ENCODE measurements around the gene CDH23.

Gene CDH23

DNA sequence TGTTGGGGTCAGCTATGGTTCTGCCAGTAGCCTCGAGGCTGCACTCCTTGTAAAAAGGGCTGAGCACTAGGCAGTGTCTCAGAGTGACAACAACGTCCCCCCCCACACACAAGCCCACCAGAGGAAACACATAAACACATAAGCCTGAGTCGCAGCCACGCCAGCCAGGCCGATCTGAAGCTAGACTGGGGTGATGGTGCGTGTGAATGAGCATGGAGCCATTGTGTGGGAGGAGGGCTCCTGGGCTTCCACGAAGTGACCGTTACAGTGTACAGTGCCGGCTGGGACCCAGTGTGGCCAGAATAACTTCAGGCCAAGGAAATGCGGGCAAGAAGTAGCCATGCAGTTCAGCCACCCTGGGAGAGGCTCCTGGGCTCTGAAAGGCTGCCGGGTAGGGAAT lies 326.6 kb downstream of the CDH23 start:
- TF ChIP-seq, protein P1, sequence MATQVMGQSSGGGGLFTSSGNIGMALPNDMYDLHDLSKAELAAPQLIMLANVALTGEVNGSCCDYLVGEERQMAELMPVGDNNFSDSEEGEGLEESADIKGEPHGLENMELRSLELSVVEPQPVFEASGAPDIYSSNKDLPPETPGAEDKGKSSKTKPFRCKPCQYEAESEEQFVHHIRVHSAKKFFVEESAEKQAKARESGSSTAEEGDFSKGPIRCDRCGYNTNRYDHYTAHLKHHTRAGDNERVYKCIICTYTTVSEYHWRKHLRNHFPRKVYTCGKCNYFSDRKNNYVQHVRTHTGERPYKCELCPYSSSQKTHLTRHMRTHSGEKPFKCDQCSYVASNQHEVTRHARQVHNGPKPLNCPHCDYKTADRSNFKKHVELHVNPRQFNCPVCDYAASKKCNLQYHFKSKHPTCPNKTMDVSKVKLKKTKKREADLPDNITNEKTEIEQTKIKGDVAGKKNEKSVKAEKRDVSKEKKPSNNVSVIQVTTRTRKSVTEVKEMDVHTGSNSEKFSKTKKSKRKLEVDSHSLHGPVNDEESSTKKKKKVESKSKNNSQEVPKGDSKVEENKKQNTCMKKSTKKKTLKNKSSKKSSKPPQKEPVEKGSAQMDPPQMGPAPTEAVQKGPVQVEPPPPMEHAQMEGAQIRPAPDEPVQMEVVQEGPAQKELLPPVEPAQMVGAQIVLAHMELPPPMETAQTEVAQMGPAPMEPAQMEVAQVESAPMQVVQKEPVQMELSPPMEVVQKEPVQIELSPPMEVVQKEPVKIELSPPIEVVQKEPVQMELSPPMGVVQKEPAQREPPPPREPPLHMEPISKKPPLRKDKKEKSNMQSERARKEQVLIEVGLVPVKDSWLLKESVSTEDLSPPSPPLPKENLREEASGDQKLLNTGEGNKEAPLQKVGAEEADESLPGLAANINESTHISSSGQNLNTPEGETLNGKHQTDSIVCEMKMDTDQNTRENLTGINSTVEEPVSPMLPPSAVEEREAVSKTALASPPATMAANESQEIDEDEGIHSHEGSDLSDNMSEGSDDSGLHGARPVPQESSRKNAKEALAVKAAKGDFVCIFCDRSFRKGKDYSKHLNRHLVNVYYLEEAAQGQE (IDR thresholded peaks at IDR 0.05; ENCODE audit: insufficient read depth in 1 of 2, low read depth in 2 of 2, low read length in 2 of 2) = no peak

DNA sequence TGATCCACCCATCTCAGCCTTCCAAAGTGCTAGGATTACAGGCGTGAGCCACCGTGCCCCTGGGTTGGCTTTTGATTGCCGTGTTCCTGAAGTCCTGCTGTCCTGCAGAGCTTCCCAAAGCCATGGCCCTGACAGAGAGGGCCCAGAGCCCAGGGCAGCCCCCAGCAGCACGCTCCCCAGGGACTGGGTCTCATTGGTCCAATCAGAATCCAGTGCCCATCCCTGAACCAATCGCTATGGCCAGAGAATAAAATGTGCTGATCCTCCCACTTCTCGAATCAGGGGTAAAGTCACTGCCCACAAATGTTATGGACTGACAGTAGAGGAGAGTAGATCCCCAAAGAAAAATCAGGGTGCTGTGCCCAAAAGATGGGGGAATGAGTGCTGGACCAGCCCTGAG lies 327.8 kb downstream of the CDH23 start:
- no peak for TF ChIP-seq POLR2AphosphoS5 (IDR thresholded peaks at IDR 0.05; ENCODE audit: low read depth, low read length)
- TF ChIP-seq FOXP2 (optimal IDR thresholded peaks at IDR 0.05; ENCODE audit: borderline replicate concordance, extremely low read depth, extremely low read length, insufficient read depth) = no peak
- TF ChIP-seq TAF1 (IDR thresholded peaks at IDR 0.05; ENCODE audit: borderline replicate concordance, insufficient read depth, low read length) = no peak
- TF ChIP-seq, protein P1 (IDR thresholded peaks at IDR 0.05; ENCODE audit: insufficient read depth in 1 of 2, low read depth in 2 of 2, low read length in 2 of 2) = no peak
- TF ChIP-seq SIN3A (IDR thresholded peaks at IDR 0.05; ENCODE audit: borderline replicate concordance, insufficient read depth, low read length) = no peak

DNA sequence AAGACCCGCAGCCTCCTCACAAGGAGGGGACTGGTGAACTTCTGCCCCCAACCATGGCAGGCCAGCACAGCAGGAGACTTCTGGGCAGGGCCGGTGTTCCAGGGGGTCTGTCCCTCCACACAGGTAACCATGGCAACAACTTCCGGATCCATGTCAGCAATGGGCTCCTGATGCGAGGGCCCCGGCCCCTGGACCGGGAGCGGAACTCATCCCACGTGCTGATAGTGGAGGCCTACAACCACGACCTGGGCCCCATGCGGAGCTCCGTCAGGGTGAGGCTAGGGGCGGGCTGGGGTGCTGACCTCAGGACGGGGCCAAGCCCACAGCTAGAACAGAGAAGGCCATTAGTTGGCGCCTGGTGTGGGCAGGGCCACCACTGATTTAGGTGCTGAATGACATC lies 328.5 kb downstream of the CDH23 start:
- TF ChIP-seq, protein P1 (IDR thresholded peaks at IDR 0.05; ENCODE audit: insufficient read depth in 1 of 2, low read depth in 2 of 2, low read length in 2 of 2) = no peak
- no peak for TF ChIP-seq SIN3A (IDR thresholded peaks at IDR 0.05; ENCODE audit: borderline replicate concordance, insufficient read depth, low read length)
- TF ChIP-seq TAF1 (IDR thresholded peaks at IDR 0.05; ENCODE audit: borderline replicate concordance, insufficient read depth, low read length) = no peak
- no peak for TF ChIP-seq FOXP2 (optimal IDR thresholded peaks at IDR 0.05; ENCODE audit: borderline replicate concordance, extremely low read depth, extremely low read length, insufficient read depth)
- no peak for TF ChIP-seq POLR2AphosphoS5 (IDR thresholded peaks at IDR 0.05; ENCODE audit: low read depth, low read length)

DNA sequence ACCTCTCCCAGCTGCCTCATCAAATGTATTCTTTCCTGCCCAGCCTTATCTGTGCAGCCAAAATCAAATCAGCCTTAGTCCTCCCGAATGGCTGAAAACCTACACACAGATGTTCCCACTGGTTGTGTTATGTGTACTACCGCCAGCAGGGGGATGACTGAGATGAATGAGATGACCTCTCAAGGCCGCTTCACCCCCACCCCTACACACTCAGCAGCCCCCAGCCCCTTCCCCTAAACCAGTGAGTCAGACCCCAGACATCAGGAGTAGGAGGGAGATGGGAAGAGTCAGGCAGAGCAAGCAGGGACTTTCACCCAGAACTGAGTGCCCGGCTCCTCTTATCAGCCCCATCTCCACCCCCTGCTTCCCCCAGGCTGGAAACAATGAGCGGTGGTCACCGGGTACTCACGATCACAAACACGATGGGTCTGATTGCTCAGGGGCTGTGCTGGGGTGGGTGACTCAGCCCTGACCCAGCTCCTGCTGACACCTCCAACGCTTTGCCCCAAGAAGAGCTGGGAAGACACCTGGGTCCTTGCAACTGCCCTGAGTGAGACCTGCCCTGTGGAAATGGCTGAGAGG lies 329.4 kb downstream of the CDH23 start:
- TF ChIP-seq, protein P1 (IDR thresholded peaks at IDR 0.05; ENCODE audit: insufficient read depth in 1 of 2, low read depth in 2 of 2, low read length in 2 of 2) = no peak
- TF ChIP-seq POLR2AphosphoS5 (IDR thresholded peaks at IDR 0.05; ENCODE audit: low read depth, low read length) (no peak), TAF1 (IDR thresholded peaks at IDR 0.05; ENCODE audit: borderline replicate concordance, insufficient read depth, low read length) (no peak), FOXP2 (optimal IDR thresholded peaks at IDR 0.05; ENCODE audit: borderline replicate concordance, extremely low read depth, extremely low read length, insufficient read depth) (no peak), SIN3A (IDR thresholded peaks at IDR 0.05; ENCODE audit: borderline replicate concordance, insufficient read depth, low read length) (no peak)

DNA sequence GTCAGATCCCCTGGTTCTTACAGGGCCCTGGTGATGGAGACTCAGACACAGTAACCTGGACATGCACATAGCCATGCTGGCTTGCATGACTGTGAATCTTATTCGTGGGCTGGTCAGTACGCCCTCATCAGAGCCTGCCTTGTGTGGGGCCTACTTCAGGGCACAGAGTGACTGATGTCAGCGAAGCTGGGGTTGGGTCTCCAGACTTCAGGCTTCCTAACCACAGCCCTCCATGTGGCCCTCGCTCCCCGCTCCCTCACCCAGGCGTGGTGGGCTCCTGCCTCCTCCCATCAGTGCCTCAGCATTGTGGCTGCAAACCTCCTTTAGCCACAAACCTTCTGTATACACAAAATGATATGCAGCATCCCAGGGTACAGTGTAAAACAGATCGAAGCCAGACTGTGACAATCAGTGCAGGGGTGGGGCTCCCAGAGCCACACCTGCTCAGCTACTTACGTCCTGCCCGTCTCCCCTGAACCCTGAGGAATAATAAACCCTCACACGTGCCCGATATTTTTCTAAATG lies 329.9 kb downstream of the CDH23 start:
- TF ChIP-seq POLR2AphosphoS5 (IDR thresholded peaks at IDR 0.05; ENCODE audit: low read depth, low read length) = no peak
- TF ChIP-seq SIN3A (IDR thresholded peaks at IDR 0.05; ENCODE audit: borderline replicate concordance, insufficient read depth, low read length) = no peak
- TF ChIP-seq TAF1 (IDR thresholded peaks at IDR 0.05; ENCODE audit: borderline replicate concordance, insufficient read depth, low read length) = no peak
- TF ChIP-seq, protein P1 (IDR thresholded peaks at IDR 0.05; ENCODE audit: insufficient read depth in 1 of 2, low read depth in 2 of 2, low read length in 2 of 2) = no peak
